Measurements from ENCODE around the gene MAX.

- TF ChIP-seq CTCF (IDR thresholded peaks at IDR 0.05) (no peak), EP300 (IDR thresholded peaks at IDR 0.05) (no peak)
Observed at GRCh38 chr14:65084554-65085505, 17.5 kb downstream of the MAX start.
